Measurements from ENCODE around the gene TSPYL1.

DNA sequence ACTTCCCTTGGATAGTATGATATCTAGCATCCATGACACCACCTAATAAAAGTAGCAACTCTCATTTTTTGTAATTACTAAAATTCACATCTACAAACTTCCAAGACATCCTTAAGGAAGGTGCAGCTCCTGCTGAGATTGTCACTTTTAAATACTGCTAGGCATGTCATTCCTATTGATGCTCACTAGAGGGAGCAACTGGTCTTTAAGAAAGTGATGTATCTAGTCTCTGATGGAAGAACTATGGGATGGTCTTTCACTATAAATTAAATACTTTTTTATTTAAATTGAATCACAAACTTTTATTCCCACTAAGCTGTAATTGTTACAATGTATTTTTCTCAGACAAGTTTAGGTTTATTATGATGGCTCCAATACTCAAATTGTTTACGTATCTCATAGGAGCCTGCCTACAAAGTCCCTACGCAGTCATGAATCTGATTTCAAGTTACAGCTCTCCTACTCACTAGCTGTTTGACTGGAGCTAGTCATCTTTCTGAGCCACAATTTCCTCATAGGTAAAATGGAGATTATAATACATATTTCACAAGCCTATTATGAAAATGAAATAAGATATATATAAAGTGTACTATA is 8.1 kb upstream of the TSPYL1 start:
- TF ChIP-seq CTCF (IDR thresholded peaks at IDR 0.05) (peak; percentile 55 to 87 (median 81)), POLR2A (IDR thresholded peaks at IDR 0.05) (no peak)
